Vagina (tissue), 2 donors: ENCODE results near the gene GADD45GIP1. TPM values are rescaled to one million over a fixed set of nuclear protein-coding genes. Genes with fewer than 3 reads are reported as not detected.

Experiments used
- DNase-seq, 2 donors: peaks; one replicate each; pipeline ENCODE4 v3.0.0-alpha.2; 2017; ENCODE audit errors: extremely low spot score in 2 of 2
- H3K27ac ChIP-seq: fragments of 200-600 bp; sonication (generic); one replicate; pipeline ENCODE4 v1.5.1; 2019
- H3K27me3 ChIP-seq: fragments of 200-600 bp; sonication (generic); one replicate; pipeline ENCODE4 v1.5.1; 2019
- H3K36me3 ChIP-seq, 2 donors: fragments of 200-600 bp; sonication (generic); one replicate each; pipeline ENCODE4 v1.5.1; 2017 to 2019
- H3K4me1 ChIP-seq: fragments of 200-600 bp; sonication (generic); one replicate; pipeline ENCODE4 v1.5.1; 2019
- H3K4me3 ChIP-seq, 2 donors: fragments of 200-600 bp; sonication (generic); 1 replicate in 1 of 2; 2 replicates in 1 of 2; pipeline ENCODE4 v1.5.1; 2016 to 2019
- H3K9me3 ChIP-seq: fragments of 200-600 bp; sonication (generic); one replicate; pipeline ENCODE4 v1.5.1; 2019
- POLR2A ChIP-seq, 2 donors: fragments of 450-650 bp; IDR thresholded peaks; one replicate each; pipeline ENCODE4 v1.6.1; 2017; ENCODE audit warnings: antibody characterized with exemption in 2 of 2, mild to moderate bottlenecking in 2 of 2, moderate library complexity in 2 of 2
- POLR2AphosphoS5 ChIP-seq, 2 donors: sonication (generic); formaldehyde crosslinking; IDR thresholded peaks; one replicate each; pipeline ENCODE4 v1.9.0; 2017; ENCODE audit warnings: antibody characterized with exemption in 2 of 2, mild to moderate bottlenecking in 2 of 2, low read depth in 1 of 2; ENCODE audit not compliant: insufficient read depth in 1 of 2
- intact Hi-C: fragments of 100-400 bp; cut with DNase I; formaldehyde crosslinking; loops from one replicate; pipeline ENCODE4 v1.15.1; 2023
- total RNA-seq: library from RNA; depleted of rRNA; stranded (reverse); fragments of >200 nt; gene quantifications from one replicate; pipeline ENCODE4 v1.2.3, GENCODE V29; 2016
- TF ChIP-seq, protein P1 (sequence below), 3 experiments: fragments of 450-650 bp in 2 of 3; fragments of 200-600 bp in 1 of 3; sonication (generic) in 1 of 3; IDR thresholded peaks; one replicate each; pipeline ENCODE4 v1.5.1; 2017 to 2019; ENCODE audit warnings: antibody characterized with exemption in 3 of 3, mild to moderate bottlenecking in 2 of 3, moderate library complexity in 2 of 3

Gene GADD45GIP1
- total RNA-seq, 1 donor from 2014 or later: 80.3 TPM

DNA sequence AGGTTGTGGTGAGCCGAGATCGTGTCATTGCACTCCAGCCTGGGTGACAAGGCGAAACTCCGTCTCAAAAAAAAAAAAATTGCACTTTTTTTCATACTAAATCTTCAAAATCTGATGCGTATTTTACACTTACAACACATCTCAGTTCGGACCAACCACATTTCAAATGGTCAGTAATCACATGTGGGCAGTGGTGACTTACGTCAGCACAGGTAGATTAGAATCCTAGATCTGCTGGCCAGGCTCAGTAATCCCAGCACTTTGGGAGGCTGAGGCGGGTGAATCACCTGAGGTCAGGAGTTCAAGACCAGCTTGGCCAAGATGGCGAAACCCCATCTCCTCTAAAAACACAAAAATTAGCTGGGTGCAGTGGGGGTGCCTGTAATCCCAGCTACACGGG, 22.0 kb downstream of the GADD45GIP1 start:
- TF ChIP-seq POLR2A (IDR thresholded peaks at IDR 0.05) (no peak), POLR2AphosphoS5 (IDR thresholded peaks at IDR 0.05; ENCODE audit: insufficient read depth in 1 of 2, low read depth in 1 of 2) (no peak)
- TF ChIP-seq, protein P1, sequence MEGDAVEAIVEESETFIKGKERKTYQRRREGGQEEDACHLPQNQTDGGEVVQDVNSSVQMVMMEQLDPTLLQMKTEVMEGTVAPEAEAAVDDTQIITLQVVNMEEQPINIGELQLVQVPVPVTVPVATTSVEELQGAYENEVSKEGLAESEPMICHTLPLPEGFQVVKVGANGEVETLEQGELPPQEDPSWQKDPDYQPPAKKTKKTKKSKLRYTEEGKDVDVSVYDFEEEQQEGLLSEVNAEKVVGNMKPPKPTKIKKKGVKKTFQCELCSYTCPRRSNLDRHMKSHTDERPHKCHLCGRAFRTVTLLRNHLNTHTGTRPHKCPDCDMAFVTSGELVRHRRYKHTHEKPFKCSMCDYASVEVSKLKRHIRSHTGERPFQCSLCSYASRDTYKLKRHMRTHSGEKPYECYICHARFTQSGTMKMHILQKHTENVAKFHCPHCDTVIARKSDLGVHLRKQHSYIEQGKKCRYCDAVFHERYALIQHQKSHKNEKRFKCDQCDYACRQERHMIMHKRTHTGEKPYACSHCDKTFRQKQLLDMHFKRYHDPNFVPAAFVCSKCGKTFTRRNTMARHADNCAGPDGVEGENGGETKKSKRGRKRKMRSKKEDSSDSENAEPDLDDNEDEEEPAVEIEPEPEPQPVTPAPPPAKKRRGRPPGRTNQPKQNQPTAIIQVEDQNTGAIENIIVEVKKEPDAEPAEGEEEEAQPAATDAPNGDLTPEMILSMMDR (IDR thresholded peaks at IDR 0.05): no peak
- Histone ChIP-seq H3K4me1 (peaks cover 37% of the 10 kb centered on the region), H3K4me3 (no peak overlapping the region), H3K27me3 (no peaks in the 10 kb centered on the region), H3K27ac (no peak overlapping the region), H3K9me3 (no peaks in the 10 kb centered on the region), H3K36me3 (peaks cover 0 to 6% of the 10 kb centered on the region in 2 donors)
- DNase-seq: no peak
- intact Hi-C loops: no loop called here

DNA sequence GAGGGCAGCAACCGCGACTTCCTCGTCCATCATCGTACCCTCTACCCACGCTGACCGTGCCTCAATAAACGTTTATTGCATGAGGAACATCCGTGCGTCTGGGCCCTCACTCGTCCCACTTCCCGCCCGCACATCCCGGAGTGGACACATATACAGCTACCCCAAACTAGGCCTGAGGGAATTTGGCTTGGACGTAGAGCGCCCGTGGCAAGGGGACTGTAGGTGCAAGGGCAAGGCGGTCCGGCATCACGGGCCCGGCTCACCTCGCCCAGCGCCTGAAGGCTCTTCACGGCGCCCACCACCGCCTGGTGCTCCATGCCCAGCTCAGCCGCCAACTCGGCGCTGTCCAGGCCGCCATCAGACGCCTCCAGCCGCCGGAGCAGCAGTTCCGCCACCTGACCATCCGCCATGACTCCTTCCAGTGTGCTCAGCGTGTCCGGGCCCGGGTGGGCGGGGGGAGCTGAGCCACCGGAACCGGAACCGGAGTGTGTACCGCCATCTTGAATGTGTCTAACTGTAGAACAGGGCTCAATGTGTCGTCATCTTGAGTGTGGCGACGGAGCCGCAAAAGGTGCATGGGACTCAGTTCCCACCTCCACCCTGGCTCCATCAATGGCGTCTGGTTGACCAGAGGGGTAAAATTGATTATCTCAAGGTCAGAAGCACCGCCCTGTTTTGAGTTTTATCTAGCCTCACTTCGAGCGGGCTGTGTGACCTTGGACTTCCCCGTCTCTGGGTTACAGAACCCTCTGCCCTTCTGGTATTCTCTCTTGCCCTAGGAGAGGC, 23.5 kb downstream of the GADD45GIP1 start, which contains the start of gene FARSA:
TSS of gene FARSA (minus strand) at position 425 of the 786 bp plus-strand sequence. CDS start at position 410, 15 bp downstream.
- no peaks in the 10 kb centered on the region for H3K27me3 ChIP-seq
- intact Hi-C loops: no loop called here
- TF ChIP-seq POLR2AphosphoS5 (IDR thresholded peaks at IDR 0.05; ENCODE audit: insufficient read depth in 1 of 2, low read depth in 1 of 2) (peak; percentile 90 to 95), POLR2A (IDR thresholded peaks at IDR 0.05) (no peak)
- TF ChIP-seq, protein P1 (IDR thresholded peaks at IDR 0.05): no peak
- H3K36me3 ChIP-seq: peaks cover 0 to 13% of the 10 kb centered on the region in 2 donors
- peak within 1 kb of the TSS; percentile 87 to 90 for H3K4me3 ChIP-seq
- peak within 1 kb of the TSS; percentile 75 for H3K27ac ChIP-seq
- H3K4me1 ChIP-seq: peaks cover 27% of the 10 kb centered on the region
- no peak for DNase-seq
- no peaks in the 10 kb centered on the region for H3K9me3 ChIP-seq

DNA sequence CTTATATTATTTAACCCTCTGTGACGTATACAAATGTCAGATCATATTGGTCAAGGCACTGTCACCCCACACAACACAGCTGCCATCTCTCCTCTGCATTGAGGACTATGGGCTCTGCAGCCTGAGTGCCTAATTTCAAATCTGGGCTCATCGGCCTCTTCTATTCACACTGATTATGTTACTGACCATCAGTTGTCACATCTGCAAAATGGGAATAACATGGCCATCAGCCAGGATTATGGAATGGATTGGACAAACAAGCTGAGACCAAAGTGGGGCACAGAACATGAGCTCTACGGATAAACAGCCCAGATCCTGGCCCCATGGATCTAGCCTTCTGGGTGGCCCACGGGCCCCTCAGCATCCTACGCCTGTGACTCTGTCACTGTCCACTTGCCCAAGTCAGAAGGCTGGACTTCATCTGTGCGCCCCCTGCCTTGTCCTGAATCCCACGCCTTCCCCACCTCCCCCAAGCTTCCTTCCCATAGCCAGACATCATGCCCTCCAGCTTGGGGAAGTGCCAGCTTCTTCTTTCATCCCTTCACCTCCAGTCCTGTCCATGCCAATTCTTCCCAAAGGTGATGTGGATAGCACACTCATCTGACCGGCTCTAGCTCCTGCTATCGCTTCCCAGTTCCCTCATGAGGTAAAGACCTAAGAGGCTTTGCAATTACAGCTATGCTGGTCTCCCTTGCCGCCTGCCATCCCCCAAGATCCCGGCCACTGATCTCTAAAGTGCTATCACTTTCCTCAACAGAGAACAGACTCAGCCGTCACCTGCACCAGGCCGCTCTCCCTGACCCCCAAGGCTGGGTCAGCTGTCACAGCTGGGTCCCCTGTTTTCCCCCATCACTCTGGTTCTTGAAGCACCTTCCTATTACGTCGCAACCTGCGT, 24.4 kb downstream of the GADD45GIP1 start:
- H3K27ac ChIP-seq: peak overlapping the region; percentile 75
- H3K9me3 ChIP-seq: no peaks in the 10 kb centered on the region
- peaks cover 24% of the 10 kb centered on the region for H3K4me1 ChIP-seq
- intact Hi-C loops: no loop called here
- DNase-seq: no peak
- H3K27me3 ChIP-seq: no peaks in the 10 kb centered on the region
- peak overlapping the region; percentile 87 to 90 for H3K4me3 ChIP-seq
- TF ChIP-seq POLR2AphosphoS5 (IDR thresholded peaks at IDR 0.05; ENCODE audit: insufficient read depth in 1 of 2, low read depth in 1 of 2): no peak
- TF ChIP-seq, protein P1 (IDR thresholded peaks at IDR 0.05): no peak
- no peak for TF ChIP-seq POLR2A (IDR thresholded peaks at IDR 0.05)
- peaks cover 0 to 21% of the 10 kb centered on the region in 2 donors for H3K36me3 ChIP-seq

DNA sequence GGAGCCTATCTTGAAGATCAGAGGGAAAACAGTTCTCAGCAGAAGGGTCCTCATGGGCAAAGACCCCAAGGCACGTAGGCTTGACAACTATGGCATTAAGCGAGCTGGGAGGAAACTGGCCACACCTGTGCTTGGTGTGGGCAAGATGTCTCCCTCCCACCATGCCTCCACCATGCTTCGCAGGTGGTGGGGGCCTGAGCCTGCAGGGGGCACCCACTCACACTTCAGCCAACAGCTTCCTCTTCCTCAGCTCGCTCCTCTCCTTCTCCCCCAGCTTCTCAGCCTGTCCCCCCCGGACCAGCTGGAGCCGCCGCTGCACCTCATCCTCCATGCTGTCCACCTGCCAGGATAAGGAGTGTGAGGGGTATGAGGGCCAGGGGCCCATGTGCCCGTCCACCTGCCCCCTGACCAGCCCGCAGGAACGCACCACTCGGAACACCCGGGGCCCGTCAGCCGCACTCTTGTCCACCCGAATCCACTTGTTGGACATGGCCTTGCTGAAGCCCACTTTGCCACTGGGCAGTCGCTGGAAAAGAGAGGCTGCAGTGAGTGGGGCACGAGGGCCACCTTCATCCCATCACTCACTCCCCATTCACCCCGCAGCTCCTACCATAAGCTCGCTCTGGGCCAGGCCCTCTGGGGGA, 26.9 kb downstream of the GADD45GIP1 start:
- intact Hi-C loops: no loop called here
- H3K4me3 ChIP-seq: no peak overlapping the region

More for the DNA sequence above, 26.9 kb downstream of the GADD45GIP1 start:
- DNase-seq: no peak
- Histone ChIP-seq H3K27ac (no peak overlapping the region), H3K9me3 (no peaks in the 10 kb centered on the region), H3K36me3 (peaks cover under 1 to 44% of the 10 kb centered on the region in 2 donors), H3K27me3 (no peaks in the 10 kb centered on the region), H3K4me1 (peaks cover 19% of the 10 kb centered on the region)
- TF ChIP-seq, protein P1 (IDR thresholded peaks at IDR 0.05): no peak
- TF ChIP-seq POLR2AphosphoS5 (IDR thresholded peaks at IDR 0.05; ENCODE audit: insufficient read depth in 1 of 2, low read depth in 1 of 2): no peak
- no peak for TF ChIP-seq POLR2A (IDR thresholded peaks at IDR 0.05)
